GM18499 (cell line): ENCODE measurements around the gene KPTN.

Experiments
- ATAC-seq: cut with Tn5 transposase; IDR thresholded peaks from one replicate; pipeline ENCODE4 v1.9.1; 2021; ENCODE audit warnings: moderate number of reproducible peaks; ENCODE audit not compliant: insufficient read depth, unreplicated experiment

Gene KPTN

DNA sequence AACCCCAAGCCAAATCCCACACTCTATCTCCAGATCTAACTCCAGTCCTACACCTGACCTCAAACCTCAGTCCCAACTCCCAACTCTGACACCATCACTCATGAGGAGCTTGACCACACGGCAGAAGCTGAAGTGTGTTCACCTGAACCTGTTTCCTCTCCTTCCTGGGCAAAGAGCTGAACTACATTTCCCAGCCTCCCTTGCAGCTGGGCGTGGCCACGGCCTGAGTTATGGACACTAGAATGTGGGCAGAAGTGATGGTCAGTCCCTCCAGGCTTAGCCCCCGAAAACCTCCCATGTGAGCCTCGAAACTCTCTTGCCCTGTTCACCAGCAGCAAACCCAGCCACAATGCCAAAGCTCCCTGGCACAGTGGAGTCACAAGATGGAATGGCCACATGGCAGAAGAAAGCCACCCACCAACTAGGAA, 45.2 kb downstream of the KPTN start:
- ATAC-seq, result no peak

DNA sequence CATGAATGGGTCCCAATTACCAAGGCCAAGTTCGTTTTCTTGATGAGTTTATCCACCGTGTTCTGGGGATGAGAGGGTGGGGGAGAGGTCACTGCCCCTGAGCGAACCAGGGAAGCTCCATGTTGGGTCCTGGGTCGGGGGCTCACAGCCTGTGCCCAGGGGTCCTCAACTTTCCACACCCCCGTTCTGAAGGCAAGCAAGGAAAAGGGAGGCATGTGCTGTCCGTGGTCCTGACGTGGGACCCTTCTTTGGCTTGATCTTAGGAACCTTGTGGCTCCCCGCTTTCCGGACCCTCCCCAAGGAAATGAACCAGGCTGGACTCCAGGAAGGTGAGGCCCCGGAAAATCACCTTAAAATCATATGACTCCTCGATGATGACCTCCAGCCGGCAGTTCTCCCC, 46.5 kb downstream of the KPTN start:
- no peak for ATAC-seq

DNA sequence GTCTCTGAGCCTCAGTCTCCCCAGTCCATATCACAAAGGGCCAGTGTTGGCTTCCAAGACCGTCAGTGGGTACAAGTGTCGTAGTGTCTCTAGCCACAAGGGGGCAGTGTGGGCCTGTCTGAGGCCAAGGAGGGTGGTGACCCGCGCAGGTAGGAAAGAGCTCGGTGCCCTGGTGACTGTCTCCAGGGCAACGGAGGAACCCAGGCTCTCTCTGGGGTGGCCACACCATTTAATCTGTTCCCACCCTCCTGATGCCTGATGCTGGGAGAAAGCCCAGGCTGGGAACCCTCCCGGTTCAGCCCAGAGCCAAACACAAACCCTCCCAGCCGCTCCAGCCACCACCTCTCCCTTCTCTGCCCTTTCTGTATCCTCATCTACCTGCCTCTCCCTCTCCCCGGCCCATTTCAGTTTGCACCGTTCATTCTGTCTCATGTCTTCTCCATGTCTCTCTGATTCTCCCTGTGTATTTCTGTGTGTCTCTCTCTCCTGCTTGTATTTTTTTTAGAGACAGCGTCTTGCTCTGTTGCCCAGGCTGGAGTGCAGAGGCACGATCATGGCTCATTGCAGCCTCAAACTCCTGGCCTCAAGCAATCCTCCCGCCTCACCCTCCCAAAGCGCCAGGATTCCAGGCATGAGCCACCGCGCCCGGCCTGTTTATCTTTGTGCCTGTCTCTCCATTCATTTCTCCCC, 47.2 kb downstream of the KPTN start:
- ATAC-seq, result no peak

DNA sequence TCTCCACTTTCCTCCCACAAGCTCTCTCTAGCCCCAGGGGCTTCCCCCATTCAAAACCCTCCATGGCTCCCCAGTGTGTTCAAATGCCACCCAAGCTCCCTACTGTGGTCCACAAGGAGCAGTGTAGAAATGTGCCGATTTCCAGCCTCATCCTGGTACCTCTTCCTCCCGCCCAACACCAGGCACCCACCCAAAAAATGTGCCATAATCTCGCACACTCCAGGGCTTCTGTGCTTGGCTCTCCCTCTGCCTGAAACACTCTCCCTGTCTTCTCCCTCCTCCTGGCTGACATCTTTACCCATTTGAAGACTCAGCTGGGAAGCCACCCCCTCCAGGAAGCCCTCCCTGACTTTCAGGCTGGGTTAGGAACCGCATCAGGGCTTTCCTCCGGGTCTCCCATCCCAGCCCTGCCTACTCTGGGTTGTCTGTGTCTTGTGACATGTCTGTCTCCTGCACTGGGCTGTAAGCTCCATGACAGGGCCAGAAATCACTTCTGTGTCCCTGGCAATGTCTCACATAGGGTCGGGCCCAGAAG, 48.1 kb downstream of the KPTN start:
- ATAC-seq, result no peak

DNA sequence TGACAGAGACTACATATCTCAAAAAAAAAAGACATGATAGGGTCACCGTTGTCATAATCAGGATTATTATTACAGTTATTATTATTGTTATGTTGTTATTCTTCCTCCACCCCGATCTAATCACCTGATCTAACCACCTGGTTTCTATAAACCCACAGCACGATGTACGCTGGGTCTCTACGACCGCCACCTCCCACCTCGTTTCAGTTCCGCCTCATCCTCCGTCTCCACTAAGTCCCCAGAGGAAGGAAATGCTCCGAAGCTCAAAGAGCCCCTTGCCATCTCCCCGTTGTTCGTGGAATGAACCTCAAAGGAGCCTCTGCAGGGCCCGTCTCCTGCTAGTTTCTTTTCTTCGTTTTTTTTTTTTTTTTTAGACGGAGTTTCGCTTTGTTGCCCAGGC, 48.8 kb downstream of the KPTN start:
- ATAC-seq, result no peak

DNA sequence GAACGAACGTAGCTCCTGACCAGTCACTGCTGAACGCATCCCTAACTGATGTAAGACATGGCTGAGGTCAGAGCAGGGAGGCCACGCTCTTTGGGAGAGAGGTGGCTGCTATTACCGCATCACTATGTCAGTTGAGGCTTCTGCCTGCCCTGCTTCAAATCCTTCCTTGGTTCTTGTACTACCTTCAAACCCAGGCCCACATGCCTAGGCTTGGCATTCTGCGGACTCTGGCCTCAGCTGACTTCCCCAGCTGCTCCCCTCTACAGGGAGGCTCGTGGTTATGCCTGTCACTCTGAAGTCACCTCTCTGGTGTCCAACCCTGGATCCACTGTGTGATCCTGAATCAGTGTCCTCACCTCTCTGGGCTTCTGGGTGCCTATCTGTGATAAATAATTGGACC, 49.9 kb downstream of the KPTN start:
- no peak for ATAC-seq

DNA sequence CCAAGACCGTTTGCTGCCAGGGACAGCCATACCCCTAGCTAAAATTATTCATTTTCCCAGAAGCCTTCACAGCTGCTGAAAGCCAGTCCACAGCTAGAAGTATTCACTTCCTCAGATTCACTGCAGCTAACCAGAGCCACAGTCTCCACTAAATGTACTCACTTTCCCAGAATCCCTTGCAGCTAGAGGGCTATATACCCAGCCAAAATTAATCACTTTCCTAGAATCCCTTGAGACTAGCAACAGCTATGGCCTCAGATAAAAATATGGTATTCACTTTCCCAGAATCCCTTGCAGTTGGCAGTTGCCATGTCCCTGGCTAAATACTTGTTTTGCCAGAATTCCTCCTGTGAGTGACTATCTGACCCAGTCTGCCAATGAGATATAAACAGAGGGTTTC, 50.9 kb downstream of the KPTN start:
- no peak for ATAC-seq

DNA sequence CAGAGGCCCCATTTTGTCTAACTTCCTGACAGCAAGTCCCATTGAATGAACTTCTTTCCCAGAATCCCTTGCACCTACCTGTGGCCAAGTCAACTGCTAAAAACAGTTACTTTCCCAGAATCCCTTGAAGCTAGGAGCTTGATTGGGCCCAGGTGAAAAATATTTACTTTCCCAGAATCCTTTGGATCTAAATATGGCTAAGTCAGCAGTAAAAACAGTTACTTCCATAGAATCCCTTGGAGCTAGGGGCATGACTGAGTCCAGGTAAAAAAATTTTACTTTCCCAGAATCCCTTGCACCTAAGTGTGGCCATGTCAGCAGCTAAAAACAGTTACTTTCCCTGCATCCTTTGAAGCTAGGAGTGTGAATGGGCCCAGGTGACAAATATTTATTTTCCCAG, 51.5 kb downstream of the KPTN start:
- ATAC-seq, result no peak

DNA sequence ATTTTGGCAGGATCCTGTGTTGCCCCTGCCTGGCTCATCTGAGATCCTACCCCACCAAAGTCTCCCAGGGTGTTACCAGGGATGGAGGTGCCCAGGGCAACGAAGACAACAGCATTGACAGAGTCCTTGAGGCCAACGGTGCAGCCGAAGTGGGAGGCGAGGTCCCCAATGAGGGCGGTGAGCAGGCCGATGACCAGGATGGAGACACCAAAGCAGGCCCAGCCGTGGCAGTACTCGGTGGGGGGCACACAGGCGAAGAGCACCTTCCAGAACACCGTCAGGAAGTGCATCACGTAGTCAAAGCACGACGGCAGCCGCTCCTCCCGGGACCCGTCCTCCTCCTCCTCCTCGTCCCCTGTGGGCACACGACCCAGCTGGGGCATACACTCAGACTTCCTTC, 51.9 kb downstream of the KPTN start:
- no peak for ATAC-seq

DNA sequence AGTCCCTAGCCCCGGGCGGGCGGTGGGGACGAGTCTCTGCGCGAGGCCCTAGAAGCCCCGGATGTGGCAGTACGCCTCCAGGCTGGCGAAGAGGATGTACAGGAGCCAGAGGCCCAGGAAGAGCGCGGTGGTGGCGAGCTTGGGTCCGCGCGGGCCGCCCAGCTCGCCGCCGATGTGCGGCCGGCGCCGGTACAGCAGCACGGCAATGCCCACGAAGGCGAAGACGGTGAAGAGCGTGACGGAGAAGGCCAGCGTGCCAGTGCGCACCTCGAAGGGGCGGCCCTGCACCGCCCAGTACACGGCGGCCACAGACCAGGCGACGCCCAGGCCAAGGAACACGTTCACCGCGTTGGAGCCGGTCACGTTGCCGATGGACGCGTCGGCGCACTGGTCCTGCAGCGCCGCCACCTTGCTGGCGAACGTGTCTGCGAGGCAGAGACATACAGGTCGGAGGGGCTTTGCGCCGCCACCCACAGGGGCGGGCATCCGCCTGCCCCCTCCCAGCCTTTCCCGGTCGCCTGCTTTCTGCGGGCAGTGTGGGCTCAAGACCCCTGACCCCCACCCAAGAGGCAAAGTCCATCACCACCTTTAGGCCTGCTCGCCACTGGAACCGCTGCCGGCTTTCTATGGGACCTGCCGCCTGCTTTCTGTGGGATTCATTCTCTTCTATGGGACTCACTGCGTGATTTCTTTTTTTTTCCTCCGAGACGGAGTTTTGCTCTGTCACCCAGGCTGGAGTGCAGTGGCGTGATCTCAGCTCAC, 53.8 kb downstream of the KPTN start:
- ATAC-seq, result no peak

DNA sequence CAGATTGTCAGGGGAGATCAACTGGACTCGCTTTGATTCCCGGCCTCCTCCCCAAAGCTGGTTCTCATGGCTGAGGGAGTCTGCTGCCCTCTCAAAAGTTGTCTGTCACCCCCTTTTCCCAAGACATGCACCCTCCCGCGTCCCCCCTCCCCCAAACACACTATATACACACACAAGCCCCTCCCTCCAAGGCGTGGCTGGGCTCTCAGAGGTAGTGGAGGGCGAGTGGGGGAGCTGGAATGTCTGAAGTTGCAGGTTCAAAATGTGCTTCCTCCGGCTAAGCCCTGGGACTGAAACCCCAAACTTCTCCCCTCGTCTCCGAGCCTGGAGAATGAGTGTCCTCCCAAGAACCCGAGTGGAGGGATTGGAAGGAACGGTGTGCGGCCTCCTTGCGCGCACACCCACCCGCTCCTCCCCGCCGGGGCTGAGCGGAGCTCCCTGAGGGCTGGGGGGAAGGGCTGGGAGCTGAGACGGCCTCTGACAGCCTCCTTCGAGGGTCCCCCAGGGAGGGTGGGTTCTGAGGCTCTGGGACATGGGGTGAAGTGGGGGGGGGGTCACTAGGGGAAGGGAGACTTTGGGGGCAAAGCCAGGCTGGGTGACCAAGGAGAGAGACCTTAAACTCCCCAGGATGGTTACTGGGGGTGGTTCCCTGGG, 54.8 kb downstream of the KPTN start:
- ATAC-seq, result no peak

DNA sequence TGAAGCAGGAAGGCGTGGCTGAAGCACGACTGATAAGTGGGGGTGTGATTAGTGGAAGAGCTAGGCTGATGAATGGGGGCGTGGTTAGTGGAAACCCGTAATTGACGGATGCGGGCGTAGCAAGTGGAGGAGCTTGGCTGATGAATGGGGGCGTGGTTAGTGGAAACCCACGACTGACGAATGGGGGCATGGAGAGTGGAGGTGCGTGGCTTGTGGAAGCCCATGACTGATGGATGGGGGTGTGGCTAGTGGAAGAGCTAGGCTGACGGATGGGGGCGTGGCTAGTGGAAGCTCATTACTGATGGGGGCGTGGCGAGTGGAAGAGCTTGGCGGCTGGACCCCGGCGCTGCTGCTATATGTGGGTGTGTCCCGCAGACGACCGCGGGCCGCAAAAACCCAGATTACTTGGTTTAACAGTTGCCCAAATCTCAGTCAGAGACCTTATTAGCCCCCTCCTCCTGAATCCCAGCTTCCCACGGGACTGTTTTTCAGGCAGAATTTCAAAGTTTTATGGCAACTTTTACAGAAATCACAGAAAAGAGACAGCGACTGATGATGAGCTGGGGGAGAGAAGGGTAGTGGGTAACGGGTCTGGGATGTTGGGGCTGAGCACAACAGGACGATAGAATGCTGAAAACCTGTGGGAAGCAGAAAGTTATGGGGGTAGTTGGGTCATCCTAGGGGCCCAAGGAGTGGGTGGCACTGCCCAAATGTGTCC, 55.7 kb downstream of the KPTN start:
- no peak for ATAC-seq

DNA sequence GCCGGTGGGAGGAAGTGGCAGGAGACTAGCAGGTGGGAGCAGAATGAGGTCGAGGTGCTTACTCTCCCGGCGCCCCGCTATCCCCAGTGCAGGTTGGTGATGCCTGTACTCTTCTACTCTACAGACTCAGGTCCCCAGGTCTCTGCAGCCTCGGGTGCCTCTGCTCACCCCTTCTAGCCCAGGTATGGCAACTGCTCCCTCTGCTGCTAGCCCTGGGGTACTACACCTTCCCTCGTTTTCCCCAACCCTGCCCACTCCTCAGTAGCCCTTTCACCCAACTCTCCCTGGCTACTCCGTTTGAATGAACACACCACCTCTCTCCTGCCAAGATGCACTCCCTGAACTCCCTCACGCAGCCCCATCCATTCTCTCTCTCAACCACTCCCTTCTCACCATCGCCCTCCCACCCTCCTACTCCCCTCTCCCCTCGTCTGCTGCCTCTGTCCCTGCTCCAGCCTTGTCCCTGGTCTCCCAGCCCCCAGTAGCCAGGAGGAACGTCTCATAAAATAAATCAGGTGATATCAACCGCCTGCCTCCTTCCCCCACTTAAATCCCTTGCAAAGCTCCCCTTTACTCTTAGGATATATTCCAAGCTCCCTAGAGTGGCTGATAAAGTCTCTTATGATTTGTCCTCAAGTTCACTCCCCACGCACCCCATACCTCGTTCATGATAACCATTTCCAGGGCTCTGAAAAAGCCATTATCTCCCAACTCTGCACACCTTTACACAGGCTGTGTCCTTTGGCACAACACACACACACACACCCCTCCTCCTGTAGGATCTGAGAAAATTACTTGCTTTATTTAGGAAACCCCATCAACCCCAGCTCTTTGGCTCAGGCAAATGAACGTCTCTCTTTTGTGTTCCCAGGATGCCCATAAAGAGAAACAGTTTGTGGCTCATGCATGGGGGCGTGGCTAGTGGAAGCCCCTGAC, 56.5 kb downstream of the KPTN start:
- ATAC-seq, result no peak
